Dedifferentiated amniotic fluid mesenchymal stem cell (primary cell): Measurements from ENCODE around the gene NCL.
"Not testable (repeated sequence)": the region's sequence is repeated elsewhere in the genome, so short reads cannot be mapped to it uniquely, and the experiment has no call there.

Experiments
- DNase-seq: peaks from one replicate; pipeline ENCODE4 v3.0.0-alpha.2; 2016; ENCODE audit errors: extremely low spot score

The NCL gene

DNA sequence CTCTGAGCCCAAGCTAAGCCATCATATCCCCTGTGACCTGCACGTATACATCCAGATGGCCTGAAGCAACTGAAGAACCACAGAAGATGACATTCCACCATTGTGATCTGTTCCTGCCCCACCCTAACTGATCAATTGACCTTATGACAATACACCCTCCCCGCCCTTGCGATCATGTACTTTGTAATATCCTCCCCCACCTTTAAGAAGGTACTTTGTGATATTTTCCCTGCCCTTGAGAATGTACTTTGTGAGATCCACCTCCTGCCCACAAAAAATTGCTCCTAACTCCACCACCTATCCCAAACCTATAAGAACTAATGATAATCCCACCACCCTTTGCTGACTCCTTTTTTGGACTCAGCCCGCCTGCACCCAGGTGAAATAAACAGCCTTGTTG, 33.8 kb downstream of the NCL start:
- DNase-seq, result not testable (repeated sequence)

DNA sequence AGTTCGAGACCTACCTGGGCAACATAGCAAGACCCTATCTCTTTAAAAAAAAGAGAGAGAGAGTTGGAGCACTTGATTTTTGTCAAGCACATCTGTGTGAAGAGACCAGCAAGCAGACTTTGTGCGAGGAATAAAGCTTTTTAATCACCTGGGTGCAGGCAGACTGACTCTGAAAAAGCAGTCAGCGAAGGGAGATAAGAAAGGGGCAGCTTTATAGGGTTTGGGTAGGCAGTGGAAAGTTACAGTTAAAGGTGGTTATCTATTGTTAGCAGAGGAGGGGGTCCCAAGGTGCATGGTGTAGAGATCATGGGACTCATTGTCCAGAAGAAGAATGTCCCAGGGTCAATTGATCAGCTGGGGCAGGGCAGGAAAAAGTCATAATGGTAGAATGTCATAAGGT, 34.4 kb downstream of the NCL start:
- no peak for DNase-seq

DNA sequence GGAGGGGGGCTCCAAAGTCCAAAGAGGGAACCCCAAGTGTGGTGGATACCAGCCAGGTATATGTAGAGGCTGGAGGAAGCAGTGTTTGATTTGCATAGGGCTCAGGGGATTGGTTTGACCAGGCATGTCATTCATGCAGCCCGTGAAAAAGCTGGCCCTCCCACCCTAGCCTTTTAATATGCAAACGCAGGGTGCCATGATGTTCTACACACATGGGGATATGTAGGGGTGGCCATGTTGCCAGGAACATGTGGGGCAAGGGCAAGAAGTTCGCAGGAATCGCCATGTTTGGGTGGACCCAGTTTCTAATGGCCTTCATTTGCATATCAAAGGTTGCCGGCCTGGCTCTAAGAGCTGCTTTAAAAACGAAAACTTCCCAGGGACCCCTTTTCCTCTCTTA, 35.1 kb downstream of the NCL start:
- DNase-seq, result no peak

DNA sequence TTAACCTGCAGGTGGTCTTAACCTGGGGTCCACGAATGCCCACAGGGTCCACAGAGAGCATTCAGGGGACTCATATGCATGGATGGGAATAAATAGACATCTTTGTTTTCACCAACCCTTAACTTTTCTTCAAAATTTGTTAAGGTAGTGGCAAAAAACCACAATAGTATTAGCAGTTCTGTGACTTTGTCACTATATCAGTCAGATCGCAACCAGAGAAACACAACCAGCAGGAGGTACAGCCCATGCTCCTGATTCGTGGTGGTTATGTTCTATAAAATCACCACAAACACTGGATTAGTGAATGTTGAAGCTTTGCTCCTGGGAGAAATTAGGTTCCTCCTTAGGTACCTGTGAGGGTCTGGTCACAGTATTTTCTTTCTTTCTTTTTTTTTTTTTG, 37.2 kb downstream of the NCL start:
- DNase-seq, result no peak

DNA sequence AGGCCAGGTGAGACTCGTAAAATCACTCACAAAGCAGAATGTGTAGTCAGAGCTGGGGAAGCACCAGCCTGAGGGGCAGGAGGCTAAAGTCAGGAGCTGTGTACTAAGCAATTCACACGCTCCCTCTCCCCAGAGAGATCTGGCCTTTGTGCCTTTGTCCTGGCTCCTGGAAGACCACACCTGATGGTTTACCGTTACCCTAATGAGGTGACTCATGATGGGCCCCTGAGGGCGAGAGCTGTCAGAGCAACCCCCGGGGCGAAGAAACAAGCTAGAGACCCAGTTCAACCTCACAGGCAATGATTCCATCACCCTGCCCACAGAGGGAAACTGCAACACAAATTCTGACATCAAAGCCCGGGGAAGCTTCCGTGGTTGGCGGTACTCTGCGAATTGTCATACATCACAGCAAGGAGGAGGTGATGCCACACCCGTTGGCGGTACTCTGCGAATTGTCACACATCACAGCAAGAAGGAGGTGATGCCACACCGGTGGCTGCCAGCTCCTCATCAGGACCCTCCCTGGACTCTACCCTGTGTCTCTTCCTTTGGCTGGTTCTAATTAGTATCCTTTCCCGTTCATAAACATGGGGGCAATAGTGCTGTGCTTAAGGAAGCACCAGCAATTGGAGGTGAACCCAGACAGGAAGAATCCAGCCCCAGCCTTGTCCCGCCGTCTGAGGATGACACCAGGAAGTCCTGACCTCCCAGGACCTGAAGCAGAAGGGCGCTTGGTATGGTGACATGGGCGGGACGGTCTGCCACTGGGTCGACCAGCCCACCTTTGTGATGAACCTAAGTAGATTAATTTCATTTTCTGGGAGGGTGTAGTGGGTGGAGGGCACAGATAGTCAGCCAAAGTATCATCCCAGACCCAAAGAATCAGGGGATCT, 38.2 kb downstream of the NCL start:
- no peak for DNase-seq

DNA sequence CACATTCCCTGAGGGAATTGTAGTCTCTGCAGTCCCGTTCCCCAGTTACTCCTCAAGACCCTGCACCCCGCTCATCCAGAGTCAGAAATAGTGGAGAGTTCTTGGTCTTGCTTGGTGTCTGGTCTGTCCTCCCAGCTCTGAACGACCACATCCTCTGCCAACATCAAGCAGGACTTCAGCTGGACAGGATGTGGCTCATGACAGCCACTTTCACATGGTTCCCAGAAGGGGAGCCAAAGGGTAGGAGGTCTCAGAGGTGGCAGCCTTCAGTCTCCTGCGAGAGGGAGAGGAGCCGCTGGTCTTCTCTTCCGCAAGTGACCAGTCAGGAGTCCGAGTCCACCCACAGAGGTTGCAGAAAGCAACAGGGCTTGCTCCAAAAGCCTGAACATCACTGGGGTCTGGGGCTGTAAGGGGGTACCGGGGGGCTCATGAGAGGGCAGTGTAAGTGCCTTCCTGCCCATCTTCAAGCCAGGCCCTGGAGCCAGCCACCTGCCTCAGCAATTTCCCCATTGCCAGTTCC, 38.9 kb downstream of the NCL start:
- no peak for DNase-seq

DNA sequence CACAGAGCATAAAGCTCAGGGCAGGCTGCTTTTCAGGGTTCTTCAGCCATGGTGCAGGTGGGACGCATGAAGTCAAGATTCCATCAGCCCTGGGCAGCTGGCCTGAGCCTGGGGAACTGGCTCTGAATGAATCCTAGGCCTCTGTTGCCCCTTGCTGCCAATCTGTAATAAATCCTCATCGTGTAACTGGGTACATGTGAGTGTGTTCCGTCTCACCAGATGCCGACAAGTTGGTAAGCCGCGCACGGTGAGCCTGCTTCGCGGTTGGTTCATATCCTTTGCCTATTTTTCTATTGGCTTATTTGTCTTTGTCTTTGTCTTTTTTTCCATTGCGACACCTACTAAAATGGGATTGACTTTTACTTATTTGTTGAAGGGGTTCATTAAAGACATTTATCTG, 41.1 kb downstream of the NCL start:
- DNase-seq, result no peak

DNA sequence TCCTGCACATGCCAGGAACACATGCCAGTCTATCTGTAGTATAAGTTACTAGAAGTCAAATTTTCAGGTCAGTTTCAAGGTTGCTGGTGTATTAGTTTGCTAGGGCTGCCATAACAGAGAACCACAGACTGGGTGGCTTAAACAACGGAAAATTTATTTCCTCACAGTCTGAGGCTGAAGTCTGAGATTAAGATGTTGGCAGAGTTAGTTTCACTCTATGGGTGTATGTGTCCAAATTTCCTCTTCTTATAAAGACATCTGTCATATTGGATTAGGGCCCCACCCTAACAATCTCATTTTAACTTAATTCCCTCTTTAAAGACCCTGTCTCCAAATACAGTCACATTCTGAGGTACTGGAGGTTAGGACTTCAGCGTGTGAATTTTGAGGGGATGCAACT, 42.2 kb downstream of the NCL start:
- no peak for DNase-seq

DNA sequence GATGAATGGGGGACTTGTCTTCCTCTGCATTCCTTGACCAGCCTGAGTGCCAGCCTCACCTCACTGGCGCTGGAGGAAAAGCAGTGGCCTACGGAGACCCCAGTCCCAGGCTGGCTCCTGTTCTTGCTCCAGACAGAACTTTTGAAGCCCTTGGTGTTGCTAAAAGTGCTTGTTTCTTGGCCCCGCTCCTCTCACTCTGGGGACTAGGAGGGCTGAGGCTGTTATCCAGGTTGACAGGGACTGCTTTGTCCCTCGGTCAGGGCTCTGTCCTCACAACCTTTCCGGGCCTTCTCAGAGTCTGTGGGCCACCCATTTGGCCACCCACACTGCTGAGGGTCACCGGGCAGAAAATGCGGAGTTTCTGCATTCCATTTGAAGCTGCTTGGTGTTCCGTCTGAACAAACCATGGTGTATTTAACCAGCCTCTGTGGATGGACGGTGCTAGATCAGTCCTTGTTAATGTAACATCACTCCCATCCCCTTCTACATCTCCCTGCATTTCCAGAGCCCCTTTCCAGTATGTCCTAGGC, 43.2 kb downstream of the NCL start:
- DNase-seq, result no peak

DNA sequence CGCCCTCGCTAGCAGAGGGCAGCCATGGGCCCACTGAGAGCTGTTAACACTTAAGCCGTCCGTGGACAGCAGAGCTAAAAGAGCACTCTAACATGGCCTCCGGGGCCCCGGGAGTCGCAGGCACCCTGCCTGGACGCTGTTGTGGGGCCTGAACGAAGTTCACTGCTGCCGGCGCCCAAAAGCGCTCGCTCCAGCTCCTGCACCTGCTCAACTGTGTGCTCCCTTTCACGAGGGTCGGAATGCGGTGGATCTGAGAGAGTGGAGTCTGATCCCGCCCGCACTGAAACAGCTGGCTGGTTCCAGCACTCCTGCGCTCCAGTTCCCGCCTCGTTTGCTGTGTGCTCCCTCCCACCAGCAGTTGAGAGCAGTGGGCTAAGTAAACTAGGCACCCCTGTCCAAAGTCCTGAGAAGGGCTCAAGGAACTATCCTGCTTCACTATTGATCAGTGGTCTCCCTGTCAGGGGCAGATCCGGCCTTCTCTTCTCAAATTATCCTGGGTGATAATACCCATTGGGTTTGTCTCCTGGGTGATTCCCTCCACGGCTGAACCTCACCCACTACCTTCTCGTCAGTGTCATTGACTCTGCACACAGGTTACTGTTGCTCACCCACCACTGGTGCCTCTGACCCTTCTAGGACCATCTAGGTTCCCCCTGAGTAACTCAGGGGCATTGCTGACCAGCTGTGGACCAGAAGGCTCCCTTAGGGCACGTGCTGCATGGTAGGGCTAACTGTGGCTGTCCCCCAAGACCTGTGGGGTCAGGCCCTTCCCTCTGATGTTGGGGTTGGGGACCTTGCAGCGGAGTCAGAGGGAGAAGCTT, 45.3 kb downstream of the NCL start:
- no peak for DNase-seq

DNA sequence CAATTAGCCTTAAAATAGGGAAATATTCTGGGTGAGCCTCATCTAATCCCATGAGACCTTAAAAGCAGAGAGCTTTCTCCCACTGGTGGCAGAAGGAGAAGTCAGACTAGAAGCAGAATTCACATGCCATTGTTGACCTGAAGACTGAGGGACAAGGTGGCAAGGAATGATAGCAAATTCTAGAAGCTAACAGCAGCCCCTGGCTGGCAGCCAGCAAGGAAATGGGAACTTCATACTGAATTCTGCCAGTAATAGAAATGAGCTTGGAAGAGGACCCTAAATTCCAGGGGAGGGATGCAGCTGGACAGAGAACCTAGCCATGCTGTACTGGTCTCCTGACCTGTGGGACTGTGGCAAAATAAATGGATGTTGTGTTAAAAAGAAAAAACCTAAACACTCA, 49.3 kb downstream of the NCL start:
- DNase-seq, result no peak

DNA sequence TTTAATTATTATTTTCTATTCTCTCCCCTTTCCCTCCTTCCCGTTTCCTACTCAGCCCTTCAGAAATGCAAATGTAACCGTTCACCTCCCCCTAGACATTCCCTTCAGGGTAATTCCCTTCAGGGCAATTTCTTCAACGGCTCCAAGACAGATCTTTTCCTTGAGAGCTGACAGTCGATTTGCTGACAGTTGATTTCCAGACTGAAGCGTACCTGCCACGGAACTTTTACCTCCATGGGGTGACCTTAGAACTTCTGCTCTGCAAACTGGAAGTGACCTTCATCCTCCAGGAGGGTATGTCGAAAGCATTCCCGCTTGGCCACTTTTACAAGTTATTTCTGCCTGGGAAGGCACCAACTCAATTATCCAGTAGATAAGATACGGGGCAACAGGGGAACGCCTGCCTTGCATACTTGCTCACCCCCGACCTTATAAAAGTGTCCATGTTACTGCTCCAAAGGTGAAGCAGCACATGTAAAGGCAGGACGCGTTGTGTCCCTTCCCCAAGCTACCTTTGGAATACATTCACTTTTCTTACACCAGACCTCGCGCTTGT, 50.3 kb downstream of the NCL start:
- DNase-seq, result no peak

DNA sequence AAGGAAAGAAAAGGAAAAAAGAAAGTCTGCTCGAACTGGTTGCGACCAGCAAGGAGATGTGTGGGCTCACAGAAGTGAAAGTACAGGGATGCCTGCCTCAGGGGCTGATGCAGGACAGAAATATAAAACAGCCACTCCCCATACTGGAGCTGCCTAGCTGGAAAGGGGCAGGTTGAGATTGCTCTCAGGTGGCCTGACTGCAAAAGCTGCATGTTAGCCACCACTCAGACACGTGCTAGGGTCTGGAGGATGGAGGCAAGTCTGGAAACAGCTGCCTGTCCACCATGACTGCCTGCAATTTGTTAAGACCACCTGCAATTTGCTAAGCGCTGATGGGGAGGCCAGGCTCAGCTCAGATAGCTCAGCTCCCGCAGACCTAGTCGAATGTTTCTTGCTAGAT, 50.8 kb downstream of the NCL start:
- DNase-seq, result no peak

DNA sequence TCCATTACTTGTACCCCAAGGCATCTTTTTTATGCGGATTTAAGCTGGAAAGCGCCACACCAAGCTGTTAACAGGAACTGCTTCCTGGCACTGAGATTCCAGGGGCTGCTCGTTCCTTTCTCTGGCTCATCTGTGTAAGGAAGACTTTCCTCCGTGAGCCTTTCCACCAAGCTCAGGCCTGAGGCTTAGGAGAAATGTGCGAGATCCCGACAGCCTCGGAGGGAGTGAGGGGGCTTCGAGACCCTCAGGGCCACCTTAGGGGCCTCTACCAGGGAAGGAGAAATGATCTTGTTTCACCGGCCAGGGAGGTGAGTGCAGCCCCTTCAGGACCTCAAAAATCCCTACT, 51.7 kb downstream of the NCL start:
- DNase-seq, result no peak

DNA sequence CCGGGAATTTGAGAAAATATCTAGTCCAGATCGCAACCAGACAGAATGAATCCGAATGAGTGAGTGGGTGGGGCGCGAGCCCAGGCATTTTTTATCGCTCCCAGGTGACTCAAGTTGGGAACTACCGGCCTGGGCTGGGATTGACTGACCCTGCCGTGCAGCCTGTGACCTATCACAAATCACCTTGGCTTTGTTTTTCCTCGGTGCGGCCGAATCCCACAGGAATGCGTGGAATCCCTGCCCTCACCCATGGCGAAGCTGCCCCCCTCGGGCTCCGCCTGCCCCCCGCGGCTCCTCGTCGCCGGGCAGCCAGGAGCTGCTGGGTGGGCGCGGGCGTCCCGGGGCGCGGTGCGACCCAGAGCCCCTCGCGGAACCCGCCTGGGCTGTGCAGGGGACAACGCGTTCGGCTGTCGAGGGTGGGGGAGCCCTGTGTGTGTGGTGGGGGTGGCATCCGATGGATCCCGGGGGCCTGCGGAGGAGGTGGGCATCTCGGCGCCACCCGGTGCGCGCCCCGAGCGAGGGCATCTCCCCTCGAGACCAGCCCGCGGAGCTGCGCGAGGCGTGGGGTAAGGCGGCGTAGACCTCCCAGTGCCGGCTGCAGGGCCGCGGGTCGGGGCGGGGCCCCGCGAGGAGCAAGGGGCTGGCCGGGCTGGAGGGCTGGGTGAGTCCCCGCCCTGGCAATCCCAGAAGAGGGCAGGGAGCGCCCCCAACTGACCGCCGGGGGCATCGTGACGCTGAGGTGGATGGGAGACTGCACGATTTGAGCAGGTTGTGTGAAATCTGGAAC, 52.3 kb downstream of the NCL start:
- DNase-seq, result peak; percentile 70

DNA sequence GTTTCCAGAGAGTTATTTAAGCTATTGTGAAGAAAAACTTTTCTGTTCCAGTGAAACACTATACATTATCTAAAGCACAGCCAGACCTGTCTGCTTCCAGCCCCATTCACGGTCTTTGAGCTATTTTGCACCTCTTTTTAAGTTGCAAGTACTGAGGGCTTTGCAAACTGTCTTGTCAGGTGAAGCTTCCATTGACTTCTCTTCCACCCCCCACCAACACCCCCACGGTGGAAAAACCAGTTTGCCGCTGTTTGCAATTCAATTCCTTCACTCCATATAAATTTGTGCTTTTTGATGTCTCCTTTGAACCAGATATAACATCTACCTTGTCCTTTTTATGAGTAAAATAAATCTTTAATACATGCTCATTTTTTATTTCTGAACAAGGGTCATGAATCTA, 53.0 kb downstream of the NCL start:
- DNase-seq, result no peak

DNA sequence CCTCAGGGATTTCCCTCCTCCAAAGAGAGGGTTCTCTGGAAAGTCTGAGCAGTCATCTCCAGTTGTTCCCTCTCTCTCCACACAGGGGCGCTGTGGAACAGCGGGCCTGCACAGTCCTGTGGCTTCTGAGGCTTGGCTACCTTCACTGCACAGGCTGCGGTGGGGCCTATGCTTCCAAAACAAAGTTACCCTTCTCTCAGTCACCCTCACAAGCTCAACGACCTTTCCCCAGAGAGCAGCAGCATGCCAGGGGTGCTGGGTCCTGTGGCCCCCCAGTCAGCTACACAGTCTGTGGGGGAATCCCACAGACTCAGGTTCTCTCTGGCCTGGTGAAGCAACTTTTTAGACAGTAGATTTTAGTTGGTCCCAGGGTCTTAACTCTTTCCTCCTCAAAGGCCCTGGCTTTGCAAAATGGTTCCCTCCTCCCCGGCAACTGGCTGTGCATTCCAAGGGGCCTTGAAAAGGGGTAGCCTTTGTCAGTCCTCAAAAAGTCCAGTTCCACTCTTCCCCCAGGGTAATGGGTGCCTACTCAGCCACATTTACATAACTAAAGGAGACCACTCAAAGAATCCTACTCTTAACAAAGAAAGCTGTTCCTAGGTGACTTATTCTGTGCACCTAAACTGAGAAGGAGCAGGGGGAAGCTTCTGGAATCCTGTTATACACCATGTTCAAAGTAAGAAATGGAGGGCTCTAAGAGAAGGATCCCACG, 53.8 kb downstream of the NCL start:
- DNase-seq, result no peak

DNA sequence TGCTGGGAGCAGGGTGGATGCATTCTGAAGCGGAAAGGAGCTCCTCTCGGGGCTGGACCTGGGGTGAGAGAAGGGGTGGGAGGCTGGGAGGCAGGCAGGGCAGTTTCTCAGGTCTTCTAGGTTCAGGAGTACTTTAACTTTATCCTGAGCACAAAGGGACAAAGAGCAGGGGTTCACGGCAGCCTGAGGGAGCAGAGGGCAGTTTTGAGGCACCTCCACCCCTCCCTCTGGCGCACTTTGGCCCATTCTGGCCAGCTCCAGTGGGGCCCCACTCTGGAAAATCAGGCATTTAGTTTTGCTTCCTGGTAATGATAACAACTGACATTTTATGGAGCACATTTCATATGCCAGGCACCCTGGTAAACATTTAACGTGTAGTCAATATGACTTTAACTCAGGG, 54.5 kb downstream of the NCL start:
- DNase-seq, result no peak

DNA sequence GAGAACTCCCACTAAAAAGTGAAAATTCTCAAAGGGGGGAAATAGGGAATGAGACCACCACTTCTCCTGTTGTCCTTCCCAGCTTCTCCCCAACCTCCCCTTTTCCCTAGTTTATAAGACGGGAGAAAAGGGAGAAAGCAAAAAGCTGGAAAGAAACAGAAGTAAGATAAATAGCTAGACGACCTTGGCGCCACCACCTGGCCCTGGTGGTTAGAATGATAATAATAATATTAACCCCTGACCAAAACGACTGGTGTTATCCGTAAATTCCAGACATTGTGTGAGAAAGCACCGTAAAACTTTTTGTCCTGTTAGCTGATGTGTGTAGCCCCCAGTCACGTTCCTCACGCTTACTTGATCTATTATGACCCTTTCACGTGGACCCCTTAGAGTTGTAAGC, 56.0 kb downstream of the NCL start:
- DNase-seq, result not testable (repeated sequence)

DNA sequence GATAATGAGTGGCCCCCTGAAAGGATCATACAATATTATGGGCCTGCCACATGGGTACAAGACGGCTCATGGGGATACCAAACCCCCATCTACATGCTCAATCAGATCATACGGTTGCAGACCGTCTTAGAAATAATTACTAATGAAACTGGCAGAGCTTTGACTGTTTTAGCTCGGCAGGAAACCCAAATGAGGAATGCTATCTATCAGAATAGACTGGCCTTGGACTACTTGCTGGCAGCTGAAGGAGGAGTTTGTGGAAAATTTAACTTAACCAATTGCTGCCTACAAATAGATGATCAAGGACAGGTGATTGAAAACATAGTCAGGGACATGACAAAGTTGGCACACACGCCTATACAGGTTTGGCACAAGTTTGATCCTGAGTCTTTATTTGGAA, 56.6 kb downstream of the NCL start:
- DNase-seq, result not testable (repeated sequence)
